Esophagus squamous epithelium (tissue), 5 donors: ENCODE data around the gene FBXO7. TPM values are rescaled to one million over a fixed set of nuclear protein-coding genes. Genes with fewer than 3 reads are reported as not detected.

Experiments used
- DNase-seq: peaks from one replicate; lab custom pipeline; 2025; lab: John Stamatoyannopoulos, UW
- H3K27ac ChIP-seq, 4 donors: fragments of 200-600 bp; sonication (generic); one replicate each; pipeline ENCODE4 v1.5.1; 2016 to 2019; ENCODE audit warnings: mild to moderate bottlenecking in 1 of 4
- H3K27me3 ChIP-seq, 4 donors: fragments of 200-600 bp; sonication (generic); 1 replicate in 3 of 4; 2 replicates in 1 of 4; pipeline versions ENCODE4 v1.5.1 to v1.6.0; 2017 to 2021; ENCODE audit warnings: antibody characterized with exemption in 1 of 4
- H3K36me3 ChIP-seq, 3 donors: fragments of 200-600 bp; sonication (generic); one replicate each; pipeline ENCODE4 v1.5.1; 2016 to 2019
- H3K4me1 ChIP-seq, 3 donors: fragments of 200-600 bp; sonication (generic); one replicate each; pipeline ENCODE4 v1.5.1; 2017 to 2019
- H3K4me3 ChIP-seq, 4 donors: fragments of 200-600 bp; sonication (generic); 1 replicate in 3 of 4; 2 replicates in 1 of 4; pipeline ENCODE4 v1.5.1; 2016 to 2019; ENCODE audit warnings: mild to moderate bottlenecking in 2 of 4, moderate library complexity in 1 of 4
- H3K9me3 ChIP-seq, 3 donors: fragments of 200-600 bp; sonication (generic); one replicate each; pipeline ENCODE4 v1.5.1; 2016 to 2019
- POLR2A ChIP-seq, 4 donors: fragments of 450-650 bp; IDR thresholded peaks; one replicate each; pipeline ENCODE4 v1.6.1; 2017; ENCODE audit warnings: antibody characterized with exemption in 4 of 4, mild to moderate bottlenecking in 4 of 4, moderate library complexity in 3 of 4
- WGBS, 2 donors: methylation state at CpG; one replicate each; pipeline ENCODE4 v1.1.5; 2018; 5-methylcytosine and 5-hydroxymethylcytosine counted together
- intact Hi-C: fragments of 100-400 bp; cut with DNase I; formaldehyde crosslinking; loops from one replicate; pipeline ENCODE4 v1.15.0; 2022
- total RNA-seq, 4 donors: library from RNA; depleted of rRNA; stranded (reverse); fragments of >200 nt; gene quantifications; one replicate each; pipeline ENCODE4 v1.1.0, GENCODE V29; 2016
- TF ChIP-seq, protein P1 (sequence below), 6 experiments: fragments of 450-650 bp in 4 of 6; fragments of 200-600 bp in 2 of 6; sonication (generic) in 2 of 6; IDR thresholded peaks; one replicate each; pipeline ENCODE4 v1.5.1; 2016 to 2019; ENCODE audit warnings: antibody characterized with exemption in 6 of 6, mild to moderate bottlenecking in 4 of 6, moderate library complexity in 4 of 6
- donor health status: DM: yes; HTN: yes; CAD: no.

FBXO7 gene
- total RNA-seq, 4 donors from 2014 or later: 31.8 to 67.1 (median 49.6) TPM

- H3K27me3 ChIP-seq: no peaks in the 10 kb centered on the region
- peaks cover 0 to 34% (median 18%) of the 10 kb centered on the region in 3 donors for H3K4me1 ChIP-seq
- no peak for DNase-seq
- no peaks in the 10 kb centered on the region for H3K36me3 ChIP-seq
- WGBS, 2 donors: 54 to 82% methylated on average over 4 to 5 of the region's 6 CpGs
- intact Hi-C loops: no loop called here
- no peaks in the 10 kb centered on the region for H3K9me3 ChIP-seq
- peak overlapping the region in 3 of 4 donors; percentile 17 to 79 (median 78) for H3K27ac ChIP-seq
- TF ChIP-seq, protein P1, sequence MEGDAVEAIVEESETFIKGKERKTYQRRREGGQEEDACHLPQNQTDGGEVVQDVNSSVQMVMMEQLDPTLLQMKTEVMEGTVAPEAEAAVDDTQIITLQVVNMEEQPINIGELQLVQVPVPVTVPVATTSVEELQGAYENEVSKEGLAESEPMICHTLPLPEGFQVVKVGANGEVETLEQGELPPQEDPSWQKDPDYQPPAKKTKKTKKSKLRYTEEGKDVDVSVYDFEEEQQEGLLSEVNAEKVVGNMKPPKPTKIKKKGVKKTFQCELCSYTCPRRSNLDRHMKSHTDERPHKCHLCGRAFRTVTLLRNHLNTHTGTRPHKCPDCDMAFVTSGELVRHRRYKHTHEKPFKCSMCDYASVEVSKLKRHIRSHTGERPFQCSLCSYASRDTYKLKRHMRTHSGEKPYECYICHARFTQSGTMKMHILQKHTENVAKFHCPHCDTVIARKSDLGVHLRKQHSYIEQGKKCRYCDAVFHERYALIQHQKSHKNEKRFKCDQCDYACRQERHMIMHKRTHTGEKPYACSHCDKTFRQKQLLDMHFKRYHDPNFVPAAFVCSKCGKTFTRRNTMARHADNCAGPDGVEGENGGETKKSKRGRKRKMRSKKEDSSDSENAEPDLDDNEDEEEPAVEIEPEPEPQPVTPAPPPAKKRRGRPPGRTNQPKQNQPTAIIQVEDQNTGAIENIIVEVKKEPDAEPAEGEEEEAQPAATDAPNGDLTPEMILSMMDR (IDR thresholded peaks at IDR 0.05): no peak
- H3K4me3 ChIP-seq: no peak overlapping the region
Observed at GRCh38 chr22:32544953-32545558, 70.4 kb downstream of the FBXO7 start.

GRCh38 chr22:32545801-32546200, 71.2 kb downstream of the FBXO7 start:
- Histone ChIP-seq H3K27ac (peak overlapping the region; percentile 0 to 79 (median 66)), H3K9me3 (no peaks in the 10 kb centered on the region), H3K4me1 (peaks cover 0 to 34% (median 18%) of the 10 kb centered on the region in 3 donors), H3K4me3 (no peak overlapping the region), H3K27me3 (no peaks in the 10 kb centered on the region), H3K36me3 (no peaks in the 10 kb centered on the region)
- WGBS, 2 donors: 65 to 72% methylated on average over 4 of the region's 4 CpGs
- TF ChIP-seq, protein P1 (IDR thresholded peaks at IDR 0.05): no peak
- no peak for TF ChIP-seq POLR2A (IDR thresholded peaks at IDR 0.05)
- no peak for DNase-seq
- intact Hi-C loops: no loop called here

DNA sequence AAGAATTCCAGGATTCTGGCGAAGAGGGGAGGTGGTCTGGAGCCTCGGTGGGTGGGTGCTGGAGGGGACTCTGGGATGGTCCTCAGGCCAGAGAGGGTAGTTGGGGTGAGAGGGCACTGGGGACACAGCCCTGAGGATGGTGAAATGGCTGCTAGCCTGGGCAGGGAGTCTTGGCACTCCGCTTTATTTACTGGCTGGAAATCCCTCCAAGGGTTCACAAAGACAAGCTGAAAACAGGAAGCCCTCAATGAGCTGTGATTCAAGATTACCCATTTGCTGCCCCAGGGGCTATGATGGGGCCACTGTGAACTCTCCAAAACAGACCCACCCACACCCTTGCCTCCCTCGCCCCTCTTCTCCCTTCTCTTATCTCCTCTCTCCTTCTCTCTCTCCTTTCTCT, 71.9 kb downstream of the FBXO7 start:
- DNase-seq: no peak
- no peak for TF ChIP-seq POLR2A (IDR thresholded peaks at IDR 0.05)
- TF ChIP-seq, protein P1 (IDR thresholded peaks at IDR 0.05): no peak
- WGBS, 2 donors: 34 to 44% methylated on average over 4 of the region's 4 CpGs

GRCh38 chr22:32546935-32547334, 72.3 kb downstream of the FBXO7 start:
- 70 to 75% methylated on average over 8 to 9 of the region's 9 CpGs for WGBS, 2 donors
- no peak for TF ChIP-seq POLR2A (IDR thresholded peaks at IDR 0.05)
- TF ChIP-seq, protein P1 (IDR thresholded peaks at IDR 0.05): no peak
- Histone ChIP-seq H3K27ac (peak overlapping the region in 3 of 4 donors; percentile 7 to 78 (median 77)), H3K4me1 (peaks cover 0 to 30% (median 17%) of the 10 kb centered on the region in 3 donors), H3K36me3 (no peaks in the 10 kb centered on the region), H3K4me3 (no peak overlapping the region), H3K27me3 (no peaks in the 10 kb centered on the region), H3K9me3 (no peaks in the 10 kb centered on the region)
- intact Hi-C loops: no loop called here
- DNase-seq: no peak

More for the DNA sequence above, 71.9 kb downstream of the FBXO7 start:
- Histone ChIP-seq H3K36me3 (no peaks in the 10 kb centered on the region), H3K9me3 (no peaks in the 10 kb centered on the region), H3K4me3 (no peak overlapping the region), H3K27me3 (no peaks in the 10 kb centered on the region), H3K27ac (peak overlapping the region; percentile 0 to 78 (median 65)), H3K4me1 (peaks cover 0 to 34% (median 18%) of the 10 kb centered on the region in 3 donors)
- intact Hi-C loops: no loop called here

- TF ChIP-seq, protein P1 (IDR thresholded peaks at IDR 0.05): no peak
- no peak for TF ChIP-seq POLR2A (IDR thresholded peaks at IDR 0.05)
- intact Hi-C loops: no loop called here
- H3K27me3 ChIP-seq: no peaks in the 10 kb centered on the region
- WGBS, 2 donors: 74 to 86% methylated on average over 7 of the region's 7 CpGs
- no peak for DNase-seq
- peaks cover 0 to 29% (median 14%) of the 10 kb centered on the region in 3 donors for H3K4me1 ChIP-seq
- H3K9me3 ChIP-seq: no peaks in the 10 kb centered on the region
- H3K27ac ChIP-seq: no peak overlapping the region
- no peak overlapping the region for H3K4me3 ChIP-seq
- no peaks in the 10 kb centered on the region for H3K36me3 ChIP-seq
Observed at GRCh38 chr22:32548039-32548438, 73.4 kb downstream of the FBXO7 start.

Other genes starting within 250 kb of the FBXO7 start
- under 1 TPM in 3 of 4 donors, not detected in 1; 0.23 to 0.40 (median 0.38) TPM for gene SLC5A4, start 219.5 kb upstream of the FBXO7 start, total RNA-seq
- not detected for gene RFPL3, start 116.9 kb upstream of the FBXO7 start, total RNA-seq
- gene RTCB, start 62.6 kb upstream of the FBXO7 start, total RNA-seq: 10 to 100 TPM; 48.1 to 79.2 (median 70.9) TPM
- 1 to 10 TPM in 1 of 4 donors, not detected in 3; 1.4 TPM for gene BPIFC, start 10.4 kb upstream of the FBXO7 start, total RNA-seq